GM18951 (cell line): ENCODE measurements around the gene RAPGEF5.

Source experiments
- POLR2A ChIP-seq: IDR thresholded peaks from 4 replicates; pipeline ENCODE4 v1.6.1; 2011; ENCODE audit warnings: mild to moderate bottlenecking; ENCODE audit not compliant: insufficient read length, insufficient read depth; ENCODE audit errors: extremely low read depth
- in situ Hi-C: fragments of 300-500 bp; cut with MboI; formaldehyde crosslinking; loops from one replicate; pipeline ENCODE4 v1.12.0; 2022; ENCODE audit warnings: low sequenced_read_pairs, mixed read lengths, inconsistent platforms; ENCODE audit not compliant: unreplicated experiment

RAPGEF5 gene

GRCh38 chr7:22075561-22075960 is 281.4 kb downstream of the RAPGEF5 start:
- TF ChIP-seq POLR2A = no peak
- in situ Hi-C loops = no loop called here

GRCh38 chr7:22074897-22075296 is 282.1 kb downstream of the RAPGEF5 start:
- no peak for TF ChIP-seq POLR2A
- in situ Hi-C loops = no loop called here
